ENCODE results near the gene MEP1A. TPM values are rescaled to one million over a fixed set of nuclear protein-coding genes. Genes with fewer than 3 reads are reported as not detected.

Gene MEP1A
- total and polyA plus RNA-seq, 4 donors, result 0.06 to 0.09 (median 0.08) TPM; not detected in 1

DNA sequence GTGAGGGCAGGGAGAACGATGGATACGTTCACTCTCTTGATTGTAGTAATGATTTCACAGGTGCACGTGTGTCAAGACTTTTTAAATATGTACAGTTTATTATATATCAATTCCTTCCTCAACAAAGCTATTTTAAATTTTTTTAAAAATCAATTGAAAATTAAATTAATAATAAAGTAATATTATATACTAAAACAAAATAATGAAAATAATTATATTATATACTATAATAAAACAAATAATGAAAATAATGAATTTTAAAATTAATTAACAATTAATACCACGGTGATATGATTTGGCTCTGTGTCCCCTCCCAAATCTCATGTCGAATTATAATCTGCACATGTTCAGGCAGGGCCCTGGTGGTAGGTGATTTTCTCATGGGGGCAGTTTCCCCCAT lies 85.8 kb downstream of the MEP1A start:
- Histone ChIP-seq H3K27me3 (ENCODE audit: control insufficient read depth, insufficient read depth, low read length) (no peaks in the 10 kb centered on the region), H3K27ac (ENCODE audit: low read depth, low read length) (no peak overlapping the region), H3K4me1 (ENCODE audit: control insufficient read depth, insufficient read depth, low read length) (peaks cover 3% of the 10 kb centered on the region), H3K36me3 (ENCODE audit: control insufficient read depth, insufficient read depth, low read length) (no peaks in the 10 kb centered on the region), H3K9me3 (ENCODE audit: control insufficient read depth, insufficient read depth, low read length) (no peaks in the 10 kb centered on the region), H3K4me3 (ENCODE audit: low read depth, low read length) (no peak overlapping the region)
- no peak for DNase-seq (ENCODE audit: low read depth in 4 of 6, low spot score in 6 of 6)
- no CpG with 5 or more reads among the region's 5 CpGs for WGBS (ENCODE audit: insufficient coverage)

DNA sequence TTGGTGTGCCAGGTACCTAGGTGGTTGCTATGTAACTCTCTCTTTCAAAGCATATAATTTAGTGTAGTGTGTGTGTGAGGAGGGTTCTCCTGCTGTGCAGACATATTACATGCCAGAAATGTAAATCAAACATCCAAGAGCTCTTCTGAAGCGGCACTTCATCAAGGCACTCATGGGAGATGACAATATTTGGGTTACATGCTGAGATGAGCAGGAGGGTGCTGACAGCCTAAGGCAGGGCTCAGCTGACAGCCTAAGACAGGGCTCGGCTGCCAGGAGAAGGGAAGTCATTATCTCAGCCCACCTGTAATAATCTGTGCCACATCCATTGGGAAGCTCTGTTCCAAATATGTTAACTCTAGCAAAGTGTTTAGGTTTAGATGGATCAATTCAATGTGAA lies 89.5 kb downstream of the MEP1A start:
- Histone ChIP-seq H3K4me3 (ENCODE audit: low read depth, low read length) (no peak overlapping the region), H3K27ac (ENCODE audit: low read depth, low read length) (no peak overlapping the region), H3K27me3 (ENCODE audit: control insufficient read depth, insufficient read depth, low read length) (no peaks in the 10 kb centered on the region), H3K36me3 (ENCODE audit: control insufficient read depth, insufficient read depth, low read length) (no peaks in the 10 kb centered on the region), H3K4me1 (ENCODE audit: control insufficient read depth, insufficient read depth, low read length) (no peaks in the 10 kb centered on the region), H3K9me3 (ENCODE audit: control insufficient read depth, insufficient read depth, low read length) (no peaks in the 10 kb centered on the region)
- 80% methylated on average over 1 of the region's 2 CpGs for WGBS (ENCODE audit: insufficient coverage)
- peak in 1 of 6 donors; percentile 43 for DNase-seq (ENCODE audit: low read depth in 4 of 6, low spot score in 6 of 6)

GRCh38 chr6:46888031-46888430 lies 94.8 kb downstream of the MEP1A start:
- no peaks in the 10 kb centered on the region for H3K4me1 ChIP-seq (ENCODE audit: control insufficient read depth, insufficient read depth, low read length)
- WGBS (ENCODE audit: insufficient coverage), result 94% methylated on average over 2 of the region's 3 CpGs
- no peak for DNase-seq (ENCODE audit: low read depth in 4 of 6, low spot score in 6 of 6)
- H3K9me3 ChIP-seq (ENCODE audit: control insufficient read depth, insufficient read depth, low read length), result no peaks in the 10 kb centered on the region
- no peaks in the 10 kb centered on the region for H3K36me3 ChIP-seq (ENCODE audit: control insufficient read depth, insufficient read depth, low read length)
- H3K27me3 ChIP-seq (ENCODE audit: control insufficient read depth, insufficient read depth, low read length), result no peaks in the 10 kb centered on the region
- H3K4me3 ChIP-seq (ENCODE audit: low read depth, low read length), result no peak overlapping the region
- H3K27ac ChIP-seq (ENCODE audit: low read depth, low read length), result no peak overlapping the region

DNA sequence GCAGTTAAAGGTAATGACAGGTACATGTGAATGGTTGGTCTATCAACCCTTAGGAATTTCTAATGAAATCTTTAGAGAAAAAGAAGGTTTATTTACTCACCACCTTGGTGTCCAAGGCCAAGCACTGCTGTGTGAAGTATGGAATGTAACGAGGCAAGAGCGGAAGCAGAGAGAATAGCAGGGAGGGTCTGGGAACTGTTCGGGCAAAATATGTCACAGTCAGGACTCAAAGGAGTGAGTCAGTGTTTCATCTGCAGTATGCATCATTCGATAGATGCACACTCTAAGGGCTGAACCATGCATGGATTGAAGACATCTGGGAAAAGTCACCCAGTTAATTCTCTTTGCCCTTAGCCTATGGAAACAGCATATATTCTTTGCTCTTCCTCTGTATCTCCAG lies 95.4 kb downstream of the MEP1A start:
- WGBS (ENCODE audit: insufficient coverage), result 91% methylated on average over 4 of the region's 4 CpGs
- Histone ChIP-seq H3K4me1 (ENCODE audit: control insufficient read depth, insufficient read depth, low read length) (no peaks in the 10 kb centered on the region), H3K4me3 (ENCODE audit: low read depth, low read length) (no peak overlapping the region), H3K9me3 (ENCODE audit: control insufficient read depth, insufficient read depth, low read length) (no peaks in the 10 kb centered on the region), H3K27ac (ENCODE audit: low read depth, low read length) (no peak overlapping the region), H3K36me3 (ENCODE audit: control insufficient read depth, insufficient read depth, low read length) (no peaks in the 10 kb centered on the region), H3K27me3 (ENCODE audit: control insufficient read depth, insufficient read depth, low read length) (no peaks in the 10 kb centered on the region)
- DNase-seq (ENCODE audit: low read depth in 4 of 6, low spot score in 6 of 6), result no peak

Other genes with a start within 250 kb of the MEP1A start
- gene CYP39A1, start 140.6 kb upstream of the MEP1A start, total RNA-seq, result 10 to 100 TPM in 1 of 2 donors, 1 to 10 TPM in 1; 8.6 to 10.8 TPM
- 1 to 10 TPM; 2.2 to 2.4 TPM for gene CYP39A1, start 140.6 kb upstream of the MEP1A start, polyA plus RNA-seq (ENCODE audit: insufficient read length in 2 of 2)
- 10 to 100 TPM; 43.5 to 44.6 TPM for gene SLC25A27, start 140.4 kb upstream of the MEP1A start, total RNA-seq
- 10 to 100 TPM; 65.1 to 69.5 TPM for gene SLC25A27, start 140.4 kb upstream of the MEP1A start, polyA plus RNA-seq (ENCODE audit: insufficient read length in 2 of 2)
- 1 to 10 TPM in 1 of 2 donors, under 1 TPM in 1; 0.44 to 1.2 TPM for gene TDRD6, start 105.5 kb upstream of the MEP1A start, total RNA-seq
- gene TDRD6, start 105.5 kb upstream of the MEP1A start, polyA plus RNA-seq (ENCODE audit: insufficient read length in 2 of 2), result 1 to 10 TPM; 3.4 to 3.8 TPM
- 10 to 100 TPM in 1 of 2 donors, 1 to 10 TPM in 1; 5.4 to 10.9 TPM for gene PLA2G7, start 58.0 kb upstream of the MEP1A start, total RNA-seq
- 1 to 10 TPM; 7.7 to 9.0 TPM for gene PLA2G7, start 58.0 kb upstream of the MEP1A start, polyA plus RNA-seq (ENCODE audit: insufficient read length in 2 of 2)
- 1 to 10 TPM in 1 of 2 donors, under 1 TPM in 1; 0.69 to 3.5 TPM for gene ANKRD66, start 46.5 kb upstream of the MEP1A start, total RNA-seq
- 1 to 10 TPM; 1.9 to 3.2 TPM for gene ANKRD66, start 46.5 kb upstream of the MEP1A start, polyA plus RNA-seq (ENCODE audit: insufficient read length in 2 of 2)
- 10 to 100 TPM; 15.5 to 28.2 TPM for gene ADGRF5, start 128.5 kb downstream of the MEP1A start, total RNA-seq
- 10 to 100 TPM in 1 of 2 donors, 1 to 10 TPM in 1; 8.7 to 11.7 TPM for gene ADGRF5, start 128.5 kb downstream of the MEP1A start, polyA plus RNA-seq (ENCODE audit: insufficient read length in 2 of 2)
- gene ADGRF1, start 248.9 kb downstream of the MEP1A start, total RNA-seq, result under 1 TPM in 1 of 2 donors, not detected in 1; 0.06 TPM
- under 1 TPM; 0.35 to 0.39 TPM for gene ADGRF1, start 248.9 kb downstream of the MEP1A start, polyA plus RNA-seq (ENCODE audit: insufficient read length in 2 of 2)

All from spinal cord (tissue), 10 donors.